Limb (tissue), 2 donors: ENCODE measurements around the gene NRIP2.
"Not testable (repeated sequence)": the region's sequence is repeated elsewhere in the genome, so short reads cannot be mapped to it uniquely, and the experiment has no call there.

Source experiments
- DNase-seq, 2 donors: peaks; one replicate each; pipeline ENCODE4 v3.0.0-alpha.2; 2016; ENCODE audit errors: extremely low spot score in 2 of 2

Gene NRIP2

GRCh38 chr12:2834581-2835491 lies at the start of gene NRIP2:
NRIP2 (minus strand) TSS chr12:2835035; CDS start chr12:2834983, 52 bp downstream.
- DNase-seq = peak; percentile 88 to 89

- DNase-seq = no peak
Measured at GRCh38 chr12:2879853-2880252, 45.0 kb upstream of the NRIP2 start.

GRCh38 chr12:2877953-2878732 lies 43.3 kb upstream of the NRIP2 start:
- no peak for DNase-seq

GRCh38 chr12:2877047-2877952 lies 42.5 kb upstream of the NRIP2 start, which contains the start of the genes FOXM1 and RHNO1:
FOXM1 (minus strand) TSS chr12:2877174; CDS start chr12:2874478, 2,696 bp downstream.
RHNO1 (plus strand) TSS chr12:2877223; CDS start chr12:2885367, 8,144 bp downstream.
- peak; percentile 92 to 94 for DNase-seq

GRCh38 chr12:2876431-2877046 lies 41.7 kb upstream of the NRIP2 start:
- DNase-seq = no peak

- not testable (repeated sequence) for DNase-seq
Measured at GRCh38 chr12:2868986-2869632, 34.3 kb upstream of the NRIP2 start.

GRCh38 chr12:2864198-2864597 lies 29.4 kb upstream of the NRIP2 start:
- DNase-seq = no peak

- DNase-seq = not testable (repeated sequence)
Measured at GRCh38 chr12:2863402-2863801, 28.6 kb upstream of the NRIP2 start.

GRCh38 chr12:2862876-2863275 lies 28.0 kb upstream of the NRIP2 start:
- DNase-seq = no peak

GRCh38 chr12:2860170-2860569 lies 25.3 kb upstream of the NRIP2 start:
- no peak for DNase-seq

- DNase-seq = no peak
Measured at GRCh38 chr12:2858944-2859421, 24.1 kb upstream of the NRIP2 start.

GRCh38 chr12:2858334-2858733 lies 23.5 kb upstream of the NRIP2 start:
- DNase-seq = no peak

- DNase-seq = no peak
Measured at GRCh38 chr12:2857576-2857975, 22.7 kb upstream of the NRIP2 start.

GRCh38 chr12:2857021-2857431 lies 22.2 kb upstream of the NRIP2 start, which contains the start of gene TEX52:
TEX52 (minus strand) TSS chr12:2857039; CDS start chr12:2857026, 13 bp downstream.
- DNase-seq = no peak

- DNase-seq = no peak
Measured at GRCh38 chr12:2856051-2856450, 21.2 kb upstream of the NRIP2 start.

GRCh38 chr12:2855546-2855945 lies 20.7 kb upstream of the NRIP2 start:
- DNase-seq = no peak

- DNase-seq = no peak
Measured at GRCh38 chr12:2854669-2855453, 20.0 kb upstream of the NRIP2 start.

GRCh38 chr12:2853626-2854025 lies 18.8 kb upstream of the NRIP2 start:
- peak; percentile 86 to 90 for DNase-seq

GRCh38 chr12:2851931-2852330 lies 17.1 kb upstream of the NRIP2 start:
- DNase-seq = no peak
